Activated CD8-positive, alpha-beta T cell treated with anti-CD3 and anti-CD28 coated beads for 36 hours (primary cell): Measurements from ENCODE around the gene SLC35F3. TPM values are rescaled to one million over a fixed set of nuclear protein-coding genes. Genes with fewer than 3 reads are reported as not detected.
A peak's percentile ranks its signal among the peaks of the same experiment; 100 is the strongest.

Experiments
- ATAC-seq: fragments of 200-7000 bp; cut with Tn5 transposase; one replicate; pipeline ENCODE4 v1.10.0; 2021; ENCODE audit warnings: mild to moderate bottlenecking, moderate library complexity
- CTCF ChIA-PET: fragments of 350-600 bp; sonication (Branson Sonifier 250); formaldehyde crosslinking; loops from one replicate; lab custom pipeline; 2021; ENCODE audit warnings: antibody characterized with exemption; lab: Charles Lee
- POLR2A ChIA-PET: fragments of 350-600 bp; sonication (Branson Sonifier 250); formaldehyde crosslinking; loops from one replicate; lab custom pipeline; 2021; ENCODE audit warnings: antibody characterized with exemption; lab: Charles Lee
- DNase-seq: peaks from one replicate; pipeline ENCODE4 v3.0.0-alpha.2; 2020
- H3K27ac Mint-ChIP-seq: one replicate; pipeline ENCODE4 v1.8.0; 2021; ENCODE audit warnings: mild to moderate bottlenecking, mixed read lengths
- H3K27me3 Mint-ChIP-seq: one replicate; pipeline ENCODE4 v1.8.0; 2021; ENCODE audit warnings: mixed read lengths
- H3K36me3 Mint-ChIP-seq: one replicate; pipeline ENCODE4 v1.8.0; 2021; ENCODE audit warnings: low read depth, mixed read lengths
- H3K4me1 Mint-ChIP-seq: one replicate; pipeline ENCODE4 v1.8.0; 2021; ENCODE audit warnings: low read depth, mixed read lengths
- H3K4me3 Mint-ChIP-seq: one replicate; pipeline ENCODE4 v1.8.0; 2021; ENCODE audit warnings: mild to moderate bottlenecking, moderate library complexity, mixed read lengths
- H3K9me3 Mint-ChIP-seq: one replicate; pipeline ENCODE4 v1.8.0; 2021; ENCODE audit warnings: mixed read lengths
- intact Hi-C: fragments of 100-400 bp; cut with micrococcal nuclease; formaldehyde crosslinking; loops from one replicate; pipeline ENCODE4 v1.10.0; 2022
- total RNA-seq, 2 experiments: library from RNA; stranded (reverse); gene quantifications; one replicate each; pipeline ENCODE4 v1.2.3, GENCODE V29; 2021
- TF ChIP-seq, protein P1 (sequence below): fragments of 200-600 bp; IDR thresholded peaks from one replicate; pipeline ENCODE4 v1.8.0; 2022; ENCODE audit warnings: antibody characterized with exemption, mild to moderate bottlenecking

Gene SLC35F3
- total RNA-seq, 2 experiments from 2014 or later = 3.1 to 3.5 TPM

DNA sequence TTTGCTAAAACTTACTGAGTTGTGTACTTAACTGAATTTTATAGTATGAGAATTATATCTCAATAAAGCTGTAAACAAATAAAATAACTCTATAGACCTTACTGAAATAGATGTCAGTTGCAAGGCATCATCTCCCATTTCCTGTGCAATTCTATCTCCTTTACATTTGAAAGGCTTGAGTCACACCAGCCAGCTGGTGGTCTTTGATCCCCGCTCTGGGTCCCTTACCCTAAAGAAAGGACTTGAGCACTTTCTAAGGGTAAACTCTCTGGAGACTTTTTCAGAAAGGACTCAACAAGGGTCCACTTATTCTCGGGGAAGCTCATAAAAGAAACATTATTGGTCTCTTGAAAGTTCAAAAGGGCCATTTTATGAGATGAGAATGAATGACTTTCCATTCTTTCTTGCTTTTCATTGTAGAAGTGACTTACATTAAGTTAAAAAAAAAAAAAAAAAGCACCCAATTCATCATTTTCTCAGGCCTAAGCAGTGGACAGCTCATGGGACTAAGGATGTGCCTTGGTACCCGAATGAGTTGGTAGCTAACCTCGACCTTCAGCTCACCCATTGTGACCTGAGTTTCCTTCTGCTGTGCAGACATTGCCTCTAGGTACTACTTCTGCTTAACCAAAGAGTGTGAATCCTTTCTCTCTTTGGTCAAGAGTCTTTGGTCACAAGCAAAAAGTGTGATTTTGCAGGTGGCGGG is 321.8 kb downstream of the SLC35F3 start:
- intact Hi-C loops = no loop called here
- TF ChIP-seq, protein P1, sequence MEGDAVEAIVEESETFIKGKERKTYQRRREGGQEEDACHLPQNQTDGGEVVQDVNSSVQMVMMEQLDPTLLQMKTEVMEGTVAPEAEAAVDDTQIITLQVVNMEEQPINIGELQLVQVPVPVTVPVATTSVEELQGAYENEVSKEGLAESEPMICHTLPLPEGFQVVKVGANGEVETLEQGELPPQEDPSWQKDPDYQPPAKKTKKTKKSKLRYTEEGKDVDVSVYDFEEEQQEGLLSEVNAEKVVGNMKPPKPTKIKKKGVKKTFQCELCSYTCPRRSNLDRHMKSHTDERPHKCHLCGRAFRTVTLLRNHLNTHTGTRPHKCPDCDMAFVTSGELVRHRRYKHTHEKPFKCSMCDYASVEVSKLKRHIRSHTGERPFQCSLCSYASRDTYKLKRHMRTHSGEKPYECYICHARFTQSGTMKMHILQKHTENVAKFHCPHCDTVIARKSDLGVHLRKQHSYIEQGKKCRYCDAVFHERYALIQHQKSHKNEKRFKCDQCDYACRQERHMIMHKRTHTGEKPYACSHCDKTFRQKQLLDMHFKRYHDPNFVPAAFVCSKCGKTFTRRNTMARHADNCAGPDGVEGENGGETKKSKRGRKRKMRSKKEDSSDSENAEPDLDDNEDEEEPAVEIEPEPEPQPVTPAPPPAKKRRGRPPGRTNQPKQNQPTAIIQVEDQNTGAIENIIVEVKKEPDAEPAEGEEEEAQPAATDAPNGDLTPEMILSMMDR = no peak
- Mint-ChIP-seq H3K27me3 (peaks cover 30% of the 10 kb centered on the region), H3K4me3 (no peak overlapping the region), H3K9me3 (no peaks in the 10 kb centered on the region), H3K4me1 (peaks cover 8% of the 10 kb centered on the region), H3K27ac (no peak overlapping the region), H3K36me3 (peaks cover 3% of the 10 kb centered on the region)
- no peak for DNase-seq
- ChIA-PET CTCF (interaction anchor here (1.1 kb wide), 1 partner anchor 84 kb away, joined by 4 read pairs; no protein-coding TSS in a partner anchor), POLR2A (no interaction called here)
- ATAC-seq = no peak

DNA sequence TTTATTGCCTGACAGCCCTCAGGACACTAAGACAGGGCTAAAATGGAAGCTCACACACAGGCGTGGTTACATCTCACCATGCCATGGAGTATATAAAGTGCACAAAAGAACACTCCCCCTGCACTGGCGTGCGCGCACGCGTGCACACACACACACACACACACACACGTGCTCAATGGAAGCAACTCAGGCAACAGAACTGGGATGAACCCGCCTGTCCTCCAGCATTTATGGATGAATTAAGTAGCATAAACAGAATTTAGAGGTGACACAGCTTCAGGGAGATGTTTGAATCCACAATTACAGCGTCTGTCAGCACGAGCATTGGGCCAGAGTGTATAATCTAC is 322.3 kb downstream of the SLC35F3 start:
- Mint-ChIP-seq H3K36me3 (peaks cover 3% of the 10 kb centered on the region), H3K4me3 (no peak overlapping the region), H3K27me3 (peaks cover 32% of the 10 kb centered on the region), H3K27ac (no peak overlapping the region), H3K9me3 (no peaks in the 10 kb centered on the region), H3K4me1 (peaks cover 8% of the 10 kb centered on the region)
- no peak for DNase-seq
- ChIA-PET CTCF (no interaction called here), POLR2A (no interaction called here)
- ATAC-seq = no peak
- TF ChIP-seq, protein P1 = no peak
- intact Hi-C loops = no loop called here

DNA sequence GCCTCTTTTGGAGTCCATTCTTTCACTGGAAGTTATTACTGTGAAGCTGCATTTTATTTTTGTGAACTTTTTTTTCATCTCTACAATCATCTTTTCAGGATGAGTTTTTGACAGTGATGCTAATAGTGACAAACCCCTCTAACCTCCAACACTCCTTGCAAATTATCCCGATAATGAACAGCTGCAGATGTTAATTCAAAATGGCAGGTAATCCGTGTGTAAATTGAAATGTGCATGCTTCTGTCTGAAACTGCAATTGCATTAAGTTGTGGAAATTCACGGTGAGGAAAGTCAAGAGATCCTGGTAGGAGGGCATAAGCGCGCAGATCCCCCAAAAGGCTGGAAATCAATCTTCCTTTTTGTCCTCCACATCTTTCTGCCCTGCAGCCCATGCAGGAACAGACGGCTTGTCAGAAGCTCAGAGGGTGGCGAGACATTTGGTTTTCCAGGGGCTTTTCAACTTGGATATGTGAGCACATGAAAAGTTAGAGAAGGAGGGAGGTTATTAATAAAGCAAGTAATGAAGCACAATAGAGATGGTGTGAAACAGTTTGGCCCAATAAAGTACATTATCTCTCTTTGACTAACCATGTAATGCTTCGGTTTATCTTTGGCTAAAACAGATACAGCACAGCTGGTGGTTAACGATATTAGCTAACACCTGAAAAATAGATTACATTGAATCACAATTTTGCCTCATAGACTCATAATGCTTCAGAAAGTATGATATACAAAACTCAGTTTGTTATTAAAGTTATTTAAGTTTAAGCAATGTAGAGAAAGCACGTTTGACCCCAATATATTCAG is 325.3 kb downstream of the SLC35F3 start:
- ChIA-PET POLR2A (no interaction called here), CTCF (interaction anchor here (0.8 to 2.1 kb wide), 5 partner anchors 14 to 97 kb away, joined by 3 to 14 read pairs (median 4); no protein-coding TSS in a partner anchor)
- Mint-ChIP-seq H3K9me3 (no peaks in the 10 kb centered on the region), H3K4me1 (peaks cover 8% of the 10 kb centered on the region), H3K36me3 (peaks cover 3% of the 10 kb centered on the region), H3K27me3 (peaks cover 30% of the 10 kb centered on the region), H3K27ac (no peak overlapping the region), H3K4me3 (no peak overlapping the region)
- DNase-seq (no peak), ATAC-seq (no peak)
- intact Hi-C loops = no loop called here
- TF ChIP-seq, protein P1 = no peak

DNA sequence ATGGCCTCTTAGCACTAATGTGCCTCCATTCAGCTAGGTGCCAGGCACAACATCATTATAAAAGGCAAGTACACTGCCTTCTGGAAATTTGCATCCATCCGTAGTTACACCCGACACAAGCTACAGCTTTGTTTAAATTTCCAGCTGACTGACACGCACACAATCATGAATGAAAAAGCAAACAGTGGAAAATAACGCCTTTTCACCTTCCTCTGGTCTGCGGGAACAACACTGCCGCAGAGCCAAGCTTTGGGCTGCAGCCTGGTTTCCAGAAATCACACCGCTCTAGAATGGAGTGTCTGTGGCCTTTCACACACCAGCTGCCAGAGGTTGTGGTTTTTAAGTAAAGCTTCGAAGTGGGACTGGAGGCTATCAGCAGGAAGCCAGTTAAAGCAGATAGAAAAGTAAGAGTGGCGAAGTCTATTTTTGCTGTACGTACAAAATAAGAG is 326.0 kb downstream of the SLC35F3 start:
- intact Hi-C loops = no loop called here
- peak; percentile 82 for ATAC-seq
- Mint-ChIP-seq H3K36me3 (peaks cover 3% of the 10 kb centered on the region), H3K4me3 (no peak overlapping the region), H3K27ac (peak overlapping the region; percentile 1), H3K9me3 (no peaks in the 10 kb centered on the region), H3K4me1 (peaks cover 8% of the 10 kb centered on the region), H3K27me3 (peaks cover 30% of the 10 kb centered on the region)
- POLR2A ChIA-PET = no interaction called here
- TF ChIP-seq, protein P1 = no peak
- CTCF ChIA-PET = interaction anchor here (0.8 to 2.1 kb wide), 6 partner anchors 15 to 97 kb away, joined by 3 to 14 read pairs (median 4); no protein-coding TSS in a partner anchor
- DNase-seq = peak; percentile 48
